Ovary (tissue), 10 donors: ENCODE results near the gene MAGED4B. TPM values are rescaled to one million over a fixed set of nuclear protein-coding genes. Genes with fewer than 3 reads are reported as not detected.
"Not testable (repeated sequence)": the region's sequence is repeated elsewhere in the genome, so short reads cannot be mapped to it uniquely, and the experiment has no call there.

ENCODE experiments used
- DNase-seq, 5 donors: peaks; one replicate each; pipeline ENCODE4 v3.0.0-alpha.2; 2019 to 2020
- H3K27ac ChIP-seq, 2 donors: fragments of 200-600 bp; one replicate each; pipeline versions ENCODE4 v1.5.1 to v1.8.0; 2019 to 2022
- H3K27me3 ChIP-seq: fragments of 200-600 bp; one replicate; pipeline ENCODE4 v1.8.0; 2022
- H3K36me3 ChIP-seq: fragments of 200-600 bp; sonication (generic); one replicate; pipeline ENCODE4 v1.5.1; 2019
- H3K4me1 ChIP-seq: one replicate; pipeline ENCODE4 v1.8.1; 2013; ENCODE audit warnings: mild to moderate bottlenecking, moderate library complexity; ENCODE audit not compliant: insufficient read depth
- H3K4me3 ChIP-seq: fragments of 200-600 bp; sonication (generic); one replicate; pipeline ENCODE4 v1.5.1; 2017
- H3K9me3 ChIP-seq, 2 donors: fragments of 200-600 bp in 1 of 2; sonication (generic) in 1 of 2; one replicate each; pipeline versions ENCODE4 v1.5.1 to v1.8.1; 2013 to 2019; ENCODE audit warnings: mild to moderate bottlenecking in 1 of 2, moderate library complexity in 1 of 2
- CTCF ChIP-seq, 3 donors: fragments of 450-650 bp in 2 of 3; fragments of 200-600 bp in 1 of 3; IDR thresholded peaks; one replicate each; pipeline versions ENCODE4 v1.5.1 to v1.8.0; 2016 to 2022; ENCODE audit warnings: antibody characterized with exemption in 3 of 3, mild to moderate bottlenecking in 1 of 3
- EP300 ChIP-seq: sonication (generic); formaldehyde crosslinking; IDR thresholded peaks from one replicate; pipeline ENCODE4 v1.6.1; 2017; ENCODE audit warnings: antibody characterized with exemption
- POLR2A ChIP-seq: fragments of 450-650 bp; IDR thresholded peaks from one replicate; pipeline ENCODE4 v1.6.1; 2017; ENCODE audit warnings: antibody characterized with exemption, mild to moderate bottlenecking, moderate library complexity
- WGBS, 3 donors: extraction: QIAGEN DNeasy Blood & Tissue Kit in 1 of 3; methylation state at CpG; one replicate each; pipeline versions ENCODE4 v1.1.5 to v1.1.7; 2013 to 2017; 5-methylcytosine and 5-hydroxymethylcytosine counted together
- intact Hi-C, 4 donors: fragments of 100-400 bp; cut with DNase I; formaldehyde crosslinking; loops; one replicate each; pipeline versions ENCODE4 v1.11.0 to v1.15.1; 2022 to 2023
- long read RNA-seq, 3 donors: library from polyadenylated mRNA in 2 of 3; unstranded in 2 of 3; transcript quantifications; one replicate each; pipeline ENCODE4 v2.0.0 and lab custom pipeline, GENCODE V29; 2021 to 2026
- polyA plus RNA-seq, 2 donors: library from polyadenylated mRNA; stranded (reverse); fragments of 200-250 nt in 1 of 2; fragments of 350-450 nt in 1 of 2; fragmentation: Illumina TruSeq in 1 of 2; extraction: RNeasy Lipid Tissue Mini Kit (QIAGEN cat#74804) in 1 of 2; gene quantifications; one replicate each; pipeline ENCODE4 v1.2.3, GENCODE V29; 2013 to 2014
- total RNA-seq, 7 donors: library from RNA; depleted of rRNA in 2 of 7; stranded (reverse); fragments of >200 nt in 2 of 7; fragmentation: NEBNext Ultra II Directional in 3 of 7; extraction: Animal tissue kit (Norgen Biotek cat#: 25700) in 3 of 7; gene quantifications; one replicate each; pipeline versions ENCODE4 v1.1.0 to v1.2.4, GENCODE V29; 2016 to 2023
- donor health status: DM: no; HTN: no; CAD: no; lungs with moderate emphysema.
- donor health status: DM: no; HTN: no; CAD: no.
- donor health status: Bipolar disorder and iron deficiency.
- donor health status: DM: yes; HTN: yes; CAD: no.
- donor health status: DM: no; HTN: no; CAD: no.
- donor health status: DM: yes; HTN: yes; CAD: no.

Gene MAGED4B
- 10 to 100 TPM in 6 of 7 donors, 1 to 10 TPM in 1; 9.5 to 35.5 (median 21.2) TPM for total RNA-seq
- polyA plus RNA-seq: 10 to 100 TPM in 1 of 2 donors, 1 to 10 TPM in 1; 5.1 to 29.6 TPM
- long read RNA-seq, donor 1, transcript MAGED4B-201 (13 exons, 2,578 nt): major isoform, 16 of 58 reads
- long read RNA-seq, donor 1, transcript MAGED4B-211 (13 exons, 2,482 nt): minor isoform, 8 of 58 reads
- long read RNA-seq, donor 1, partial matches to known transcripts: 13 of 58 reads
- long read RNA-seq, donor 1, other reads (novel, unspliced or antisense): 21 of 58 reads
- long read RNA-seq, donor 2, partial matches to known transcripts: 15 of 15 reads
- long read RNA-seq, donor 2, other reads (novel, unspliced or antisense): 0 of 15 reads
- long read RNA-seq, donor 3, transcript MAGED4B-201 (13 exons, 2,578 nt): major isoform, 14 of 36 reads
- long read RNA-seq, donor 3, transcript MAGED4B-211 (13 exons, 2,482 nt): minor isoform, 7 of 36 reads
- long read RNA-seq, donor 3, partial matches to known transcripts: 3 of 36 reads
- long read RNA-seq, donor 3, other reads (novel, unspliced or antisense): 12 of 36 reads

GRCh38 chrX:52068666-52069640 lies at the start of gene MAGED4B:
MAGED4B (minus strand) TSS chrX:52069183; CDS start chrX:52068172, 1,011 bp downstream.
- H3K4me1 ChIP-seq, intact Hi-C loops, H3K36me3 ChIP-seq, H3K27me3 ChIP-seq, H3K4me3 ChIP-seq, DNase-seq, H3K27ac ChIP-seq, H3K9me3 ChIP-seq: not testable (repeated sequence)
- WGBS, 3 donors: no CpG with 5 or more reads among the region's 56 CpGs

GRCh38 chrX:52118262-52118661 lies 49.3 kb upstream of the MAGED4B start:
- intact Hi-C loops: no loop called here
- TF ChIP-seq POLR2A: no peak
- no peak for TF ChIP-seq EP300
- TF ChIP-seq CTCF (IDR thresholded peaks at IDR 0.05): no peak
- H3K27me3 ChIP-seq: no peaks in the 10 kb centered on the region
- H3K9me3 ChIP-seq: no peaks in the 10 kb centered on the region
- H3K4me1 ChIP-seq: no peaks in the 10 kb centered on the region
- WGBS, 3 donors: 37 to 47% (median 44%) methylated on average over 3 of the region's 3 CpGs
- no peaks in the 10 kb centered on the region for H3K36me3 ChIP-seq
- DNase-seq: no peak
- H3K27ac ChIP-seq: no peak overlapping the region
- H3K4me3 ChIP-seq: no peak overlapping the region

GRCh38 chrX:52082578-52082977 lies 13.6 kb upstream of the MAGED4B start:
- Histone ChIP-seq H3K4me3 (no peak overlapping the region), H3K4me1 (no peaks in the 10 kb centered on the region), H3K27ac (no peak overlapping the region), H3K36me3 (no peaks in the 10 kb centered on the region), H3K9me3 (no peaks in the 10 kb centered on the region), H3K27me3 (no peaks in the 10 kb centered on the region)
- DNase-seq: no peak
- intact Hi-C loops: no loop called here
- TF ChIP-seq POLR2A (no peak), CTCF (IDR thresholded peaks at IDR 0.05) (no peak), EP300 (no peak)
- WGBS, 3 donors: 58 to 71% (median 66%) methylated on average over 4 of the region's 4 CpGs

GRCh38 chrX:52078131-52078530 lies 9.1 kb upstream of the MAGED4B start:
- Histone ChIP-seq H3K4me1 (no peaks in the 10 kb centered on the region), H3K27ac (no peak overlapping the region), H3K27me3 (no peaks in the 10 kb centered on the region), H3K9me3 (no peaks in the 10 kb centered on the region), H3K36me3 (no peaks in the 10 kb centered on the region), H3K4me3 (no peak overlapping the region)
- DNase-seq: no peak
- 53 to 66% (median 65%) methylated on average over 1 of the region's 1 CpG for WGBS, 3 donors
- intact Hi-C loops: no loop called here
- no peak for TF ChIP-seq POLR2A
- TF ChIP-seq CTCF (IDR thresholded peaks at IDR 0.05): no peak
- no peak for TF ChIP-seq EP300

GRCh38 chrX:52042288-52042687 lies 26.7 kb downstream of the MAGED4B start:
- intact Hi-C loops, H3K27ac ChIP-seq, H3K4me1 ChIP-seq, DNase-seq, H3K4me3 ChIP-seq, H3K9me3 ChIP-seq, H3K36me3 ChIP-seq, H3K27me3 ChIP-seq: not testable (repeated sequence)
- WGBS, 3 donors: no CpG with 5 or more reads among the region's 6 CpGs
